Colonic mucosa (tissue), 4 donors: ENCODE results near the gene LTB4R. TPM values are rescaled to one million over a fixed set of nuclear protein-coding genes. Genes with fewer than 3 reads are reported as not detected.
A peak's percentile ranks its signal among the peaks of the same experiment; 100 is the strongest.

Experiments
- DNase-seq: peaks from one replicate; pipeline ENCODE4 v3.0.0-alpha.2; 2020
- H3K27ac ChIP-seq: fragments of 200-600 bp; one replicate; pipeline ENCODE4 v1.8.0; 2021
- H3K27me3 ChIP-seq: fragments of 200-600 bp; one replicate; pipeline ENCODE4 v1.8.0; 2021
- H3K36me3 ChIP-seq: fragments of 200-600 bp; one replicate; pipeline ENCODE4 v1.8.0; 2021
- H3K4me1 ChIP-seq: fragments of 200-600 bp; one replicate; pipeline ENCODE4 v1.8.0; 2021; ENCODE audit warnings: mild to moderate bottlenecking
- H3K4me3 ChIP-seq: fragments of 200-600 bp; one replicate; pipeline ENCODE4 v1.8.0; 2021
- H3K9ac ChIP-seq, 2 donors: one replicate each; pipeline ENCODE4 v1.7.0; 2013; ENCODE audit warnings: control low read depth in 2 of 2, low read depth in 2 of 2, low read length in 2 of 2
- H3K9me3 ChIP-seq: fragments of 200-600 bp; one replicate; pipeline ENCODE4 v1.8.0; 2021
- intact Hi-C: fragments of 100-400 bp; cut with DNase I; formaldehyde crosslinking; loops from one replicate; pipeline ENCODE4 v1.14.1; 2022
- total RNA-seq, 2 donors: library from RNA; stranded (reverse); fragmentation: NEBNext Ultra II Directional in 1 of 2; extraction: Animal tissue kit (Norgen Biotek cat#: 25700) in 1 of 2; gene quantifications; one replicate each; pipeline ENCODE4 v1.2.1, GENCODE V29; 2021
- TF ChIP-seq, protein P1 (sequence below): fragments of 200-600 bp; IDR thresholded peaks from one replicate; pipeline ENCODE4 v1.8.0; 2022; ENCODE audit warnings: antibody characterized with exemption, mild to moderate bottlenecking
- donor health status: healthy.
- donor health status: DM: no; HTN: no; CAD: no.
- donor health status: DM: no; HTN: no; CAD: no.

Gene LTB4R
- total RNA-seq, 2 donors from 2014 or later, result 1.5 to 4.0 TPM

GRCh38 chr14:24299255-24300191 lies 11.8 kb upstream of the LTB4R start, which contains the start of the genes DHRS1 and NOP9:
DHRS1 (minus strand) TSS chr14:24299780; CDS start chr14:24299106, 674 bp downstream.
NOP9 (plus strand) TSS chr14:24299850; CDS start chr14:24299955, 105 bp downstream.
- H3K4me3 ChIP-seq, result peak within 1 kb of the TSS; percentile 92
- peak within 1 kb of the TSS; percentile 89 to 95 for H3K9ac ChIP-seq
- H3K4me1 ChIP-seq, result peaks cover 13% of the 10 kb centered on the region
- DNase-seq, result peak; percentile 96
- no peaks in the 10 kb centered on the region for H3K27me3 ChIP-seq
- intact Hi-C loops, result no loop called here
- H3K9me3 ChIP-seq, result no peaks in the 10 kb centered on the region
- H3K27ac ChIP-seq, result peak within 1 kb of the TSS; percentile 88
- peaks cover 16% of the 10 kb centered on the region for H3K36me3 ChIP-seq
- TF ChIP-seq, protein P1, sequence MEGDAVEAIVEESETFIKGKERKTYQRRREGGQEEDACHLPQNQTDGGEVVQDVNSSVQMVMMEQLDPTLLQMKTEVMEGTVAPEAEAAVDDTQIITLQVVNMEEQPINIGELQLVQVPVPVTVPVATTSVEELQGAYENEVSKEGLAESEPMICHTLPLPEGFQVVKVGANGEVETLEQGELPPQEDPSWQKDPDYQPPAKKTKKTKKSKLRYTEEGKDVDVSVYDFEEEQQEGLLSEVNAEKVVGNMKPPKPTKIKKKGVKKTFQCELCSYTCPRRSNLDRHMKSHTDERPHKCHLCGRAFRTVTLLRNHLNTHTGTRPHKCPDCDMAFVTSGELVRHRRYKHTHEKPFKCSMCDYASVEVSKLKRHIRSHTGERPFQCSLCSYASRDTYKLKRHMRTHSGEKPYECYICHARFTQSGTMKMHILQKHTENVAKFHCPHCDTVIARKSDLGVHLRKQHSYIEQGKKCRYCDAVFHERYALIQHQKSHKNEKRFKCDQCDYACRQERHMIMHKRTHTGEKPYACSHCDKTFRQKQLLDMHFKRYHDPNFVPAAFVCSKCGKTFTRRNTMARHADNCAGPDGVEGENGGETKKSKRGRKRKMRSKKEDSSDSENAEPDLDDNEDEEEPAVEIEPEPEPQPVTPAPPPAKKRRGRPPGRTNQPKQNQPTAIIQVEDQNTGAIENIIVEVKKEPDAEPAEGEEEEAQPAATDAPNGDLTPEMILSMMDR, result no peak

GRCh38 chr14:24300326-24300980 lies 10.8 kb upstream of the LTB4R start:
- H3K27me3 ChIP-seq, result no peaks in the 10 kb centered on the region
- no peak for DNase-seq
- TF ChIP-seq, protein P1, result no peak
- H3K36me3 ChIP-seq, result peaks cover 17% of the 10 kb centered on the region
- peaks cover 13% of the 10 kb centered on the region for H3K4me1 ChIP-seq
- intact Hi-C loops, result no loop called here
- peak overlapping the region; percentile 58 to 89 for H3K9ac ChIP-seq
- H3K9me3 ChIP-seq, result no peaks in the 10 kb centered on the region
- peak overlapping the region; percentile 88 for H3K27ac ChIP-seq
- peak overlapping the region; percentile 92 for H3K4me3 ChIP-seq

GRCh38 chr14:24304019-24304387 lies 7.3 kb upstream of the LTB4R start:
- H3K27ac ChIP-seq, result no peak overlapping the region
- intact Hi-C loops, result no loop called here
- peaks cover 6% of the 10 kb centered on the region for H3K4me1 ChIP-seq
- H3K36me3 ChIP-seq, result peaks cover 17% of the 10 kb centered on the region
- H3K4me3 ChIP-seq, result no peak overlapping the region
- no peak for DNase-seq
- no peaks in the 10 kb centered on the region for H3K27me3 ChIP-seq
- TF ChIP-seq, protein P1, result no peak
- H3K9me3 ChIP-seq, result no peaks in the 10 kb centered on the region
- no peak overlapping the region for H3K9ac ChIP-seq

- TF ChIP-seq, protein P1, result no peak
- Histone ChIP-seq H3K9me3 (no peaks in the 10 kb centered on the region), H3K4me3 (no peak overlapping the region), H3K27ac (peak overlapping the region; percentile 58), H3K9ac (peak overlapping the region in 1 of 2 donors; percentile 2), H3K27me3 (no peaks in the 10 kb centered on the region), H3K36me3 (peaks cover 16% of the 10 kb centered on the region), H3K4me1 (peaks cover 8% of the 10 kb centered on the region)
- no peak for DNase-seq
- intact Hi-C loops, result no loop called here
Measured at GRCh38 chr14:24307156-24307574, 4.1 kb upstream of the LTB4R start.

GRCh38 chr14:24307575-24308341 lies 3.5 kb upstream of the LTB4R start, which contains the start of gene CIDEB:
CIDEB (minus strand) TSS chr14:24307977; CDS start chr14:24307858, 119 bp downstream.
- peak within 1 kb of the TSS; percentile 58 for H3K27ac ChIP-seq
- peak within 1 kb of the TSS; percentile 2 to 45 for H3K9ac ChIP-seq
- TF ChIP-seq, protein P1, result peak; percentile 97
- H3K27me3 ChIP-seq, result no peaks in the 10 kb centered on the region
- H3K4me3 ChIP-seq, result no peak within 1 kb of the TSS
- H3K4me1 ChIP-seq, result peaks cover 8% of the 10 kb centered on the region
- intact Hi-C loops, result no loop called here
- DNase-seq, result peak; percentile 87
- no peaks in the 10 kb centered on the region for H3K9me3 ChIP-seq
- peaks cover 12% of the 10 kb centered on the region for H3K36me3 ChIP-seq
